Naive B cell (primary cell): ENCODE measurements around the gene FNDC10. TPM values are rescaled to one million over a fixed set of nuclear protein-coding genes. Genes with fewer than 3 reads are reported as not detected.

Experiments
- ATAC-seq, 2 donors: fragments of 150-1000 bp; cut with Tn5 transposase; 2 replicates each; pipeline ENCODE4 v1.10.0; 2021; ENCODE audit warnings: low read depth in 2 of 2, mild to moderate bottlenecking in 2 of 2, moderate library complexity in 2 of 2
- DNase-seq: peaks from one replicate; pipeline ENCODE4 v3.0.0; 2022
- H3K27ac Mint-ChIP-seq, 6 donors: one replicate each; pipeline ENCODE4 v1.8.0; 2020 to 2022; ENCODE audit warnings: mild to moderate bottlenecking in 6 of 6, mixed read lengths in 6 of 6, moderate library complexity in 5 of 6, inconsistent platforms in 2 of 6
- H3K27me3 Mint-ChIP-seq, 3 donors: one replicate each; pipeline ENCODE4 v1.8.0; 2021 to 2022; ENCODE audit warnings: mixed read lengths in 3 of 3, mild to moderate bottlenecking in 1 of 3
- H3K36me3 Mint-ChIP-seq, 2 donors: one replicate each; pipeline ENCODE4 v1.8.0; 2020 to 2022; ENCODE audit warnings: mixed read lengths in 2 of 2, inconsistent platforms in 1 of 2, mild to moderate bottlenecking in 1 of 2
- H3K4me1 Mint-ChIP-seq, 3 donors: one replicate each; pipeline ENCODE4 v1.8.0; 2020 to 2022; ENCODE audit warnings: mixed read lengths in 3 of 3, inconsistent platforms in 1 of 3, mild to moderate bottlenecking in 1 of 3, moderate library complexity in 1 of 3
- H3K4me3 Mint-ChIP-seq, 8 donors: one replicate each; pipeline ENCODE4 v1.8.0; 2020 to 2022; ENCODE audit warnings: mild to moderate bottlenecking in 8 of 8, mixed read lengths in 8 of 8, moderate library complexity in 8 of 8, inconsistent platforms in 2 of 8
- H3K9me3 Mint-ChIP-seq, 7 donors: one replicate each; pipeline ENCODE4 v1.8.0; 2020 to 2022; ENCODE audit warnings: mixed read lengths in 7 of 7, mild to moderate bottlenecking in 5 of 7, inconsistent platforms in 2 of 7, moderate library complexity in 1 of 7
- polyA plus RNA-seq, 6 donors: library from polyadenylated mRNA; unstranded; fragments of 300-500 nt; fragmentation: Illumina TruSeq; gene quantifications; one replicate each; pipeline ENCODE4 v1.2.3, GENCODE V29; 2021; ENCODE audit warnings: low read depth in 6 of 6

FNDC10 gene
- polyA plus RNA-seq, 6 donors from 2014 or later, result 0.13 to 0.75 (median 0.19) TPM; not detected in 3

DNA sequence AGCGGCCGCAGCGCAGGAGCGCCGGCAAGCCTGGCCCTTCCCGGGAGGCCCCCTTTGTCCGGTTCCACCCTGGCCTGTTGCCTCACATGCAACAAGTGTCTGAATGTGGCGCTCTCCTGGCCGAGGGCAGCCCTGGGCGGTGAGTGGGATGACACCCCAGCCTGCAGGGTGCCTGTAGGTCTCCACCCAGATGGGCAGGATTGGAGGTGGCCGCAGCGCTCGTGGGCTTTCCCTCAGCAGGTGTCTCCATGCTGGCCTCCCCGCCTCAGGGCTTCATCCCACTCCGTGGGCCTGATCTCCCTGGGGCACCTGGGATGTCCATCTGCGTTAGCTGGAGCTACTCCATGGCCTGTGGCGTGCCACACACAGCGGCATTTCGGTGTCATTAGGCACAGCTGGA is 16.9 kb upstream of the FNDC10 start:
- Mint-ChIP-seq H3K9me3 (no peaks in the 10 kb centered on the region), H3K36me3 (no peaks in the 10 kb centered on the region), H3K27ac (peak overlapping the region in 4 of 6 donors; percentile 60 to 94 (median 75)), H3K4me1 (peaks cover 24 to 37% (median 27%) of the 10 kb centered on the region in 3 donors), H3K27me3 (no peaks in the 10 kb centered on the region), H3K4me3 (peak overlapping the region; percentile 72 to 98 (median 85))
- DNase-seq (no peak), ATAC-seq (no peak)

DNA sequence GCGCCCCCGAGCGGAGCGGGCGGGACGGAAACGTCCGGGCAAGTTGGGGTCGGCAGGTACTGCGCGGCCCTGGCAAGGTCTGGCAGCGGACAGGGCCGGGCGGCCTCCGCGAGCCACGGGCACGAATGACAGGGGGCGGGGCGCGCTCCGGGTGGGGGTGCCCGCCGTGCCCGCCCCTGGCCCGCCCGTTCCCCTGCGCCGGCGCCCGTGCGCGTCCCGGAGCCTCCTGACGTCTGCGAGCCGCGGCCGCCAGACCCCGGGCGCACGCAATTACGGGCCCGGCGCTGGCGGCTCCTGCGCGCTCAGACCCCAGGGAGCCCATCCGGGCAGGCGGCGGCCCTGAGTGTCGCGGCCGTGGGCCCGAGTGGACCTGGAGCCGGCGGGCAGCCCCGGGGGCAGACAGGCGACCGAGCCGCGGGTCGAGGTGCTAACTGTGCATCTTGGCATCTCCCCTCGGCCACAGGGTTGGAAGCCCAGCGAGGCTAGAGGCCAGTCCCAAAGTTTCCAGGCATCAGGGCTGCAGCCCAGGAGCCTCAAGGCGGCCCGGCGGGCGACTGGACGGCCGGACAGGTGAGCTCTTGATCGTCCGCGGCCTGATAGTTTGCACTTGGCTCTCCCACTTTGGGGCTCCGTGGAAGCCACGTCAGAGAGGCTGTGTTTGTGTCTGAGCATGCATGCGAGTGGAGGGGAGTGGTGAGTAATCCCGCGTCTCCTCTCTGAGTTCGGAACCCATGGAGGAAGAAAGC is 16.3 kb upstream of the FNDC10 start:
- peak overlapping the region; percentile 72 to 98 (median 85) for H3K4me3 Mint-ChIP-seq
- peak overlapping the region; percentile 27 to 94 (median 84) for H3K27ac Mint-ChIP-seq
- H3K4me1 Mint-ChIP-seq, result peaks cover 24 to 37% (median 27%) of the 10 kb centered on the region in 3 donors
- ATAC-seq (peak; percentile 9 to 10), DNase-seq (no peak)
- H3K36me3 Mint-ChIP-seq, result no peaks in the 10 kb centered on the region
- no peaks in the 10 kb centered on the region for H3K9me3 Mint-ChIP-seq
- no peaks in the 10 kb centered on the region for H3K27me3 Mint-ChIP-seq

DNA sequence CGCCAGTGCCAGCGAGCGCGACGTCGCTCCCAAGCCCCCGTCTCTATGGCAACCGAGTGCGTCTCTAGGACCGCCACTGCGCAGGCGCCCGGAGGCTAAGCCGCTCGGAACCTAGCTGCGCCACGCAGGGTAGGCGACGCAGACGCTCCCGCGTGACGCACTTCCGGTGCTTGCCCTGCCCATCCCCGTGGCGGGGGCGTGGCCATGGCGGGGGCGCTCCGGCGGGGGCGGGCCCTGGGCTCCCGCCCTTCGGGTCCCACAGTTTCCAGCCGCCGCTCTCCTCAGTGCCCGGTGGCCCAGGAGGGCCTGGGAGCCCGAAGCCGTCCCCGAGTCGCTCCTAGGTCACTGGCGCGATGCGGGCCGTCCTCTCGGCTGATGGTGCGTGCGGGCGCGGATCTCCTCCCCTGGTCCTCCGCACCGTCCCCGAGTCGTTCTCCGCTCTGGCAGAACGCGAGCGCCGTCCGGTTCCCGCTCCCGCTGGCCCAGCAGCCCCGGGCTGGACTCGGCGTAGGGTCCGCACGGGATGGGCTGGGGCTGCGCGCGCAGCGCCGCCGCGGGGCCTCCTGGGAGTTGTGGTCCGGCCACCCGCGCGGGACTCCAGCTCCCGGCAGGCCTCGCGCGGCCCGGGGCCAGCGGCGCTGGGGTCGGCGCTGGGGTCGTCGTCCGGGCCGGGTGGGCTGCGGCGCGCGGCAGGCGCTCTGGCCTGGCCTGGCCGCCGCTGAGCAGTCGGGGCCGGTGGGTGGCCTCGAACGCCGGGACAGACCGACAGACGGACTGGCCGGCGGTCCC is 15.5 kb upstream of the FNDC10 start, which contains the start of gene MIB2:
TSS of gene MIB2 (plus strand) at position 245 of the 789 bp plus-strand sequence. CDS start 7,953 bp downstream, outside the sequence.
- DNase-seq (peak; percentile 99), ATAC-seq (peak; percentile 80 to 83)
- no peaks in the 10 kb centered on the region for H3K36me3 Mint-ChIP-seq
- peaks cover 24 to 37% (median 27%) of the 10 kb centered on the region in 3 donors for H3K4me1 Mint-ChIP-seq
- peak within 1 kb of the TSS; percentile 96 to 99 (median 98) for H3K27ac Mint-ChIP-seq
- no peaks in the 10 kb centered on the region for H3K9me3 Mint-ChIP-seq
- H3K4me3 Mint-ChIP-seq, result peak within 1 kb of the TSS; percentile 90 to 98 (median 95)
- H3K27me3 Mint-ChIP-seq, result no peaks in the 10 kb centered on the region

DNA sequence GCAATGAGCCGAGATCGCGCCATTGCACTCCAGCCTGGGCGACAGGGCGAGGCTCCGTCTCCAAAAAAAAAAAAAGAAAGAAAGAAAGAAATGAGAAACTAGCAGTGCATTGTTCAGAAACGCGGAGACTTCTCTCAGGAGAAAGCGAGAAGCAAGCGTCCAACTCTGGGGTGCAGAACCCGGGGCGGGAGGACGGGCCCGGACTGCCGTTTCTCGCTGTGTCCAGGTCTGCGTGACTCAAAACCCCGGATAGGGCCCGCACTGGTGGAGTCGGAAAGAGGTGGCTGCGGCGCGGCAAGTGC is 15.0 kb upstream of the FNDC10 start:
- ATAC-seq, result no peak
- Mint-ChIP-seq H3K27ac (peak overlapping the region; percentile 96 to 99 (median 98)), H3K9me3 (no peaks in the 10 kb centered on the region)

DNA sequence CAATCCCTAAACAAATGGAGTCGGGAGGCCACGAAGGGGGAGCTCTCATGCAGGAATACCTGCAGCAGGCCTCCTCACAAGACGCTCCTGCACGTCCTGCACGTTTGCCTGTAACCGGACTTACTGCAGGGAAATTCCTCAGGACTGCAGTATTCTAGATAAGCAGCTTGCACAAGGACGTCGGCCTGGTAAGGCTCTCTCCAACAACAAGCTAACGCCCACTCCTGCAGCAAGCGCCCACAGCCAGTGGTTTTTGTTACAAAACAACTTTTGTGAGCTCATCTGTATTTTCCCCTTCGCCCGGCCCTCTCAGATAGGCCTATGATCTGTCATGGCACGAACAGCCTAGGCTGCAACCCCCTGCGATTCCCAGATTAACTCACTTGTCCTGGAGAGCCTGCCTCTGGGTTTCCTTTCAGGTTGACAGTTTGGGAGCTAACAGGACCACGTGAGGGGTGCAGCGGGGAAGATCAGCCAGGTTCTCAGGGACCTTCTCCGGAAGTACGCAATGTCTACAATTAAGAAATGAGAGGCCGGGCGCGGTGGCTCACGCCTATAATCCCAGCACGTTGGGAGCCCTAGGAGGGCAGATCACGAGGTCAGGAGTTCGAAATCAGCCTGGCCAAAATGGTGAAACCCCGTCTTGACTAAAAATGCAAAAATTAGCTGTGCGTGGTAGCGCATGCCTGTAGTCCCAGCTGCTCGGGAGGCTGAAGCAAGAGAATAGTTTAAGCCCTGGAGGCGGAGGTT is 14.4 kb upstream of the FNDC10 start:
- no peak for DNase-seq
- no peaks in the 10 kb centered on the region for H3K36me3 Mint-ChIP-seq

More for the DNA sequence above, 15.0 kb upstream of the FNDC10 start:
- Mint-ChIP-seq H3K4me3 (peak overlapping the region; percentile 90 to 98 (median 95)), H3K36me3 (no peaks in the 10 kb centered on the region), H3K4me1 (peaks cover 24 to 37% (median 27%) of the 10 kb centered on the region in 3 donors), H3K27me3 (no peaks in the 10 kb centered on the region)
- DNase-seq, result no peak

DNA sequence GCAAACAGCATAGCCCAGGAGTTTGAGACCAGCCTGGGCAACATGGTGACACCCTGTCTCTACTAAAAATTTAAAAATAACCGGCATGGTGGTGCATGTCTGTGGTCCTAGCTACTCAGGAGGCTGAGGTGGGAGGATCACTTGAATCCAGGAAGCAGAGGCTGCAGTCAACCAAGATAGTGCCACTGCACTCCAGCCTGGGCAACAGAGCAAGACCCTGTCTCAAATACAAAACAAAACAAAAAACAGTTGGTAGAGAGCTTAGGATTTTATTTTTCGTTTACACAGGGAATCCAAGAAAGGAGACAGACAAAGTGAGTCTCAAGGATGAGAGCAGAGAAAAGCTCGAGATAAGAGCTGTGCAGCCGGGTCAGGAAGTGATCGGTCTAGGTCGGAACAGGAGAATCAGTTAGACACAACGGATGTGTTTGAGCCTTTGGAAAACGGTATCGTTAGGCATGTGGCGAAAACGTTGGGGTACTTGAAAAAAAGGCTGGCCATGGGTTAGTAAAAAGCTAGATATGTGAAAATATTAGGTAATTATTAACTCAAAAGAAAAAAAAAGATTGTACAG is 13.7 kb upstream of the FNDC10 start:
- H3K4me3 Mint-ChIP-seq, result peak overlapping the region; percentile 66 to 98 (median 92)
- no peaks in the 10 kb centered on the region for H3K36me3 Mint-ChIP-seq

More for the DNA sequence above, 14.4 kb upstream of the FNDC10 start:
- Mint-ChIP-seq H3K9me3 (no peaks in the 10 kb centered on the region), H3K27me3 (no peaks in the 10 kb centered on the region), H3K27ac (peak overlapping the region; percentile 96 to 99 (median 98)), H3K4me1 (peaks cover 24 to 37% (median 27%) of the 10 kb centered on the region in 3 donors), H3K4me3 (peak overlapping the region; percentile 90 to 98 (median 95))
- no peak for ATAC-seq

DNA sequence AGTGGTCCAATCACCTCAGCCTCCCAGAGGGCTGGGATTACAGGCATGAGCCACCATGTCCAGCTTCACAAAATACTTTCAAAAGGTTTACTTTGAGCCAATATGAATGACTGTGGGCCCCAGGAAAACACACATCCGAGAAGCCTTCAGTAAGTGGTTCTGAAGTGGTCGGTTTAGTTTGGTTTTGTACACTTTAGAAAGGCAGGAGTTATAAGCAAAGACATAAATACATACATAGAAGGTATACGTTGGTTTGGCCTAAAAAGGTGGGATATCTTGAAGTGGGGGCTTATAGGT is 12.1 kb upstream of the FNDC10 start:
- H3K4me1 Mint-ChIP-seq, result peaks cover 28 to 33% (median 29%) of the 10 kb centered on the region in 3 donors
- H3K27ac Mint-ChIP-seq, result peak overlapping the region in 1 of 6 donors; percentile 7
- no peak for ATAC-seq
- no peaks in the 10 kb centered on the region for H3K9me3 Mint-ChIP-seq
- no peaks in the 10 kb centered on the region for H3K27me3 Mint-ChIP-seq
- no peaks in the 10 kb centered on the region for H3K36me3 Mint-ChIP-seq
- peak overlapping the region in 1 of 8 donors; percentile 53 for H3K4me3 Mint-ChIP-seq
- no peak for DNase-seq

More for the DNA sequence above, 13.7 kb upstream of the FNDC10 start:
- peak overlapping the region in 2 of 6 donors; percentile 52 to 79 for H3K27ac Mint-ChIP-seq
- no peaks in the 10 kb centered on the region for H3K9me3 Mint-ChIP-seq
- no peak for ATAC-seq
- H3K4me1 Mint-ChIP-seq, result peaks cover 24 to 31% (median 27%) of the 10 kb centered on the region in 3 donors
- DNase-seq, result no peak
- H3K27me3 Mint-ChIP-seq, result no peaks in the 10 kb centered on the region

DNA sequence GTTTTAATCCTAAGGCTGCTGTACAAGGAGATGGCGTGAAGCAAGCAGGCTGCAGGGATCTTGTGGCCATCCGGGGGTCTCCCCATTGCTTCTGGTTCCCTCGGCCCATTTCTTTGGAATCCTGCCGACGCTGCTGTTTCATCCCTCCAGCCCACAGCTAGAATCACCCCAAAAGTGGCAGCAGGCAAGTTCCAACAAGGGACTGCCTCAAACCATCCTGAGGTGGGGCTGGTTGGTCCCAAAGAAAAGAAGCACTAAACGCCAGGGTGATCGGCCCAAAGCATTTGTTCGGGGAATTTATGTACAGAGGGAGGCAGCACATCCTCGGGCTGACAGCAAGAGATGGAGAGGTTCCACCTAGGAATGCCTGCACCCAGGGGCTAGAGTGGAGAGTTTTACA is 10.9 kb upstream of the FNDC10 start:
- H3K4me1 Mint-ChIP-seq, result peaks cover 29 to 31% (median 29%) of the 10 kb centered on the region in 3 donors
- H3K36me3 Mint-ChIP-seq, result no peaks in the 10 kb centered on the region
- no peak for DNase-seq
- peak overlapping the region in 1 of 6 donors; percentile 52 for H3K27ac Mint-ChIP-seq
- H3K4me3 Mint-ChIP-seq, result peak overlapping the region in 1 of 8 donors; percentile 41
- no peak for ATAC-seq
- H3K9me3 Mint-ChIP-seq, result no peaks in the 10 kb centered on the region
- H3K27me3 Mint-ChIP-seq, result no peaks in the 10 kb centered on the region

DNA sequence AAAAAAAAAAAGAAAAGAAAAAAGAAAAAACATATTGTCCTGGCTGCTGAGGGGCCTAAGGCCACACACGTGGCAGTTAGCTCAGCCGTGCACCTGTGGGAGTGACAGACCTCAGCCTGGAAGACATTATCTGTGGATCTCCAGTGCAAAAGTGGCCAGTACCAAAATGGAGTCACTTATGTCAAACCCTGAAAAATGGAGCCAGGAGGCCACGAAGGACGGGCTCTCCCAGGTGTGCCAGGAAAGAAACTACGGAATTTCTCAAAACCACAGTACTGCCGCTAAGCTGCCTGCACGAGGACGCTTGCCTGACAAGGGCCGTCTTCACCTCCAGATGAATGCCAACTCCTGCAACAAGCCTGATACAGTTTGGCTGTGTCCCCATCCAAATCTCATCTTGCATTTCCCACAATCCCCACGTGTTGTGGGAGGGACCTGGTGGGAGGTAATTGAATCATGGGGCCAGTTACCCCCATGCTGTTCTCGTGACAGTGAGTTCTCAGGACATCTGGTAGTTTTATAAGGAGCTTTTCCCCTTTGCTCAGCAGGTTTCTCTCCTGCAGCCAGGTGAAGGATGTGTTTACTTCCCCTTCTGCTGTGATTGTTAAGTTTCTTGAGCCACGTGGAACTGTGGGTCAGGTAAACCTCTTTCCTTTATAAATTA is 10.0 kb upstream of the FNDC10 start:
- DNase-seq (no peak), ATAC-seq (no peak)
- Mint-ChIP-seq H3K36me3 (no peaks in the 10 kb centered on the region), H3K9me3 (no peaks in the 10 kb centered on the region), H3K4me1 (peaks cover 28 to 31% (median 30%) of the 10 kb centered on the region in 3 donors), H3K27me3 (no peaks in the 10 kb centered on the region), H3K4me3 (no peak overlapping the region), H3K27ac (no peak overlapping the region)

DNA sequence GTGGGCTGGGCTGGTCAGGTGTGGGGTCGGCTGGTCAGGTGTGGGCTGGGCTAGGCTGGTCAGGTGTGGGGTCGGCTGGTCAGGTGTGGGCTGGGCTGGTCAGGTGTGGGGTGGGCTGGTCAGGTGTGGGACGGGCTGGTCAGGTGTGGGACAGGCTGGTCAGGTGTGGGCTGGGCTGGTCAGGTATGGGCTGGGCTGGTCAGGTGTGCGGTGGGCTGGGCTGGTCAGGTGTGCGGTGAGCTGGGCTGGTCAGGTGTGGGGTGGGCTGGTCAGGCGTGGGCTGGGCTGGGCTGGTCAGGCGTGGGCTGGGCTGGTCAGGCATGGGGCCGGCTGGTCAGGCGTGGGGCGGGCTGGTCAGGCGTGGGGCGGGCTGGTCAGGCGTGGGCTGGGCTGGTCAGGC is 6.3 kb upstream of the FNDC10 start:
- ATAC-seq (no peak), DNase-seq (no peak)
- Mint-ChIP-seq H3K4me3 (no peak overlapping the region), H3K27ac (no peak overlapping the region), H3K4me1 (peaks cover 24 to 28% (median 26%) of the 10 kb centered on the region in 3 donors), H3K9me3 (no peaks in the 10 kb centered on the region), H3K27me3 (peaks cover 0 to 4% (median 0%) of the 10 kb centered on the region in 3 donors), H3K36me3 (no peaks in the 10 kb centered on the region)

DNA sequence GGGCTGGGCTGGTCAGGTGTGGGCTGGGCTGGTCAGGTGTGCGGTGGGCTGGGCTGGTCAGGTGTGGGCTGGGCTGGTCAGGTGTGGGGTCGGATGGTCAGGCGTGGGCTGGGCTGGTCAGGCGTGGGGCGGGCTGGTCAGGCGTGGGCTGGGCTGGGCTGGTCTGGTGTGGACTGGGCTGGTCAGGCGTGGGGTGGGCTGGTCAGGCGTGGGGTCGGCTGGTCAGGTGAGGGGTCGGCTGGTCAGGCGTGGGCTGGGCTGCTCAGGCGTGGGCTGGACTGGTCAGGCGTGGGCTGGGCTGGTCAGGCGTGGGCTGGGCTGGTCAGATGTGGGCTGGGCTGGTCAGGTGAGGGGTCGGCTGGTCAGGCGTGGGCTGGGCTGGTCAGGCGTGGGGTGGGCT is 5.8 kb upstream of the FNDC10 start:
- Mint-ChIP-seq H3K27me3 (peaks cover 0 to 4% (median 2%) of the 10 kb centered on the region in 3 donors), H3K27ac (no peak overlapping the region), H3K36me3 (no peaks in the 10 kb centered on the region), H3K4me1 (peaks cover 24 to 28% (median 26%) of the 10 kb centered on the region in 3 donors), H3K9me3 (no peaks in the 10 kb centered on the region), H3K4me3 (no peak overlapping the region)
- no peak for DNase-seq
- ATAC-seq, result no peak

DNA sequence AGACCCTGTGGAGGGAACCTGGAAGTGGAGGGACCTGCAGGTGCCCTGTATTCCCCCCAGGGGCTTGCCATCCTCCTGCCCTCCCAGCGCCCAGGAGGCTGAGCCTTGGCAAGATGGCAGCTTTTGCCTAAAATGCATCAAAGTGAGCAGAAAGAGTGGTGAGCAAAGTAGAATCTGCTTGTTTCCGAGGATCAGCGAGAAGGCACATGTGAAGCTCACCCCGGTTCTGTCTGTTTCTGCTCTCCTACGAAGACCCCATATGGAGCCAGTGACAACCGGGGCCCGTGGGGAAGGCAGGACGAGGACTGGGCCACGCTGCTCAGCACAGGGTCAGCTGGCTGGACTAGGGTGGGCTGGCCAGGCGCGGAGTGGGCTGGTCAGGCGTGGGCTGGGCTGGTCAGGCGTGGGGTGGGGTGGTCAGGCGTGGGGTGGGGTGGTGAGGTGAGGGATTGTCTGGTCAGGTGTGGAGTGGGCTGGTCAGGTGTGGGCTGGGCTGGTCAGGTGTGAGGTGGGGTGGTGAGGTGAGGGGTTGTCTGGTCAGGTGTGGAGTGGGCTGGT is 5.2 kb upstream of the FNDC10 start:
- peaks cover 0 to 5% (median 4%) of the 10 kb centered on the region in 3 donors for H3K27me3 Mint-ChIP-seq
- no peaks in the 10 kb centered on the region for H3K36me3 Mint-ChIP-seq
- peaks cover 24 to 28% (median 26%) of the 10 kb centered on the region in 3 donors for H3K4me1 Mint-ChIP-seq
- ATAC-seq (no peak), DNase-seq (no peak)
- no peaks in the 10 kb centered on the region for H3K9me3 Mint-ChIP-seq
- H3K4me3 Mint-ChIP-seq, result peak overlapping the region in 2 of 8 donors; percentile 28 to 65
- peak overlapping the region in 3 of 6 donors; percentile 62 to 88 (median 81) for H3K27ac Mint-ChIP-seq
